Choroid plexus epithelial cell (primary cell): ENCODE results near the gene LDHD.

Experiments used
- DNase-seq: peaks from one replicate; pipeline ENCODE4 v3.0.0-alpha.2; 2010; ENCODE audit warnings: low read depth
- H3K4me3 ChIP-seq: 2 replicates; pipeline ENCODE4 v1.5.1; 2011; ENCODE audit warnings: low read depth, mild to moderate bottlenecking, control low read depth, low read length, moderate library complexity
- TF ChIP-seq, protein P1 (sequence below): conservative IDR thresholded peaks from 2 replicates; pipeline ENCODE4 v1.5.1; 2011; ENCODE audit warnings: low read depth, mild to moderate bottlenecking, control low read depth, inconsistent platforms, low read length, moderate library complexity

Gene LDHD

DNA sequence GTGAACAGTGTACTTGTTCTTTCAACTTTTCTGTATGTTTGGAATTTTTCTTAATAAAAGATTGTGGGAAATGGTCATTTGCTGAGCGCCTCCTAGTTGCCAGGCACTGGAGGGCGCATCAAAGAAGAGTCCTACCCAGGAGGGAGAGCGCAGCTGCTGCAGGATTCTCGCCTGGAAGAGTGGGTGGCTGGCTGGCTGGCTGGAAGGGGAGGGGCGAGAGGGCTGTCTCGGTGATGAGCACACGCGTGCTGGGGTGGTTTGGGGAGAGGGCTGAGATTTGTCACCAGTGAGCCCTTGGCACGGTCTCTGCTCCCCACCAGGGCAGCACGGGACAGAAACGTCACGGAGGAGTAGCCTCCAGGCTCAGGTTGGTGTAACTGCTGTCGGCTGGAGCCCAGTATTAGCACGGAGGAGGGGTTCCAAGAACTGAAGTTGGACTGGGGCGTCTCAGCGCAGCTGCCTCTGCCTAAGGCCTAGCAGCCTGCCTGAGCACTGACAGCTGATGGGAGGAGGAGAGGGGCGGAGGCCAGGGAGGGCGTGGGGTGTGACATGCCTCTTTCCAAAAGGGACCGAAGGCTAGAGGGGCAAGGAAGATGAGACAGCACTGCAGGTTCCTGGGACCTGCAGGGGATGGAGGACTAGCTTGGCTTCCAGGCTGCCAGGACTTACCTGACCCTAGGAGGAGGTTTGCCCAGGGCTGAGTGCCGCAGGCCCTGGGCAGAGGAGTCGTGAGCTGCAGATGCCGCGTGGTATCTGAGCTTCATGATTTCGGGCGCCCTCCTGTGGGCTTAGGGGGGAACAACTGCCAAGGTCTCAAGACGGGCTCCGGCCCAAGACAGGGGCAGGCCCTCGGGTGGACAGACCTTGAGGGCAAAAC is 5.7 kb downstream of the LDHD start:
- DNase-seq = peak; percentile 95
- peak overlapping the region; percentile 43 for H3K4me3 ChIP-seq
- TF ChIP-seq, protein P1, sequence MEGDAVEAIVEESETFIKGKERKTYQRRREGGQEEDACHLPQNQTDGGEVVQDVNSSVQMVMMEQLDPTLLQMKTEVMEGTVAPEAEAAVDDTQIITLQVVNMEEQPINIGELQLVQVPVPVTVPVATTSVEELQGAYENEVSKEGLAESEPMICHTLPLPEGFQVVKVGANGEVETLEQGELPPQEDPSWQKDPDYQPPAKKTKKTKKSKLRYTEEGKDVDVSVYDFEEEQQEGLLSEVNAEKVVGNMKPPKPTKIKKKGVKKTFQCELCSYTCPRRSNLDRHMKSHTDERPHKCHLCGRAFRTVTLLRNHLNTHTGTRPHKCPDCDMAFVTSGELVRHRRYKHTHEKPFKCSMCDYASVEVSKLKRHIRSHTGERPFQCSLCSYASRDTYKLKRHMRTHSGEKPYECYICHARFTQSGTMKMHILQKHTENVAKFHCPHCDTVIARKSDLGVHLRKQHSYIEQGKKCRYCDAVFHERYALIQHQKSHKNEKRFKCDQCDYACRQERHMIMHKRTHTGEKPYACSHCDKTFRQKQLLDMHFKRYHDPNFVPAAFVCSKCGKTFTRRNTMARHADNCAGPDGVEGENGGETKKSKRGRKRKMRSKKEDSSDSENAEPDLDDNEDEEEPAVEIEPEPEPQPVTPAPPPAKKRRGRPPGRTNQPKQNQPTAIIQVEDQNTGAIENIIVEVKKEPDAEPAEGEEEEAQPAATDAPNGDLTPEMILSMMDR = peak; percentile 90

- no peak overlapping the region for H3K4me3 ChIP-seq
- TF ChIP-seq, protein P1 = no peak
Measured at GRCh38 chr16:75109732-75110243, 6.8 kb downstream of the LDHD start.

DNA sequence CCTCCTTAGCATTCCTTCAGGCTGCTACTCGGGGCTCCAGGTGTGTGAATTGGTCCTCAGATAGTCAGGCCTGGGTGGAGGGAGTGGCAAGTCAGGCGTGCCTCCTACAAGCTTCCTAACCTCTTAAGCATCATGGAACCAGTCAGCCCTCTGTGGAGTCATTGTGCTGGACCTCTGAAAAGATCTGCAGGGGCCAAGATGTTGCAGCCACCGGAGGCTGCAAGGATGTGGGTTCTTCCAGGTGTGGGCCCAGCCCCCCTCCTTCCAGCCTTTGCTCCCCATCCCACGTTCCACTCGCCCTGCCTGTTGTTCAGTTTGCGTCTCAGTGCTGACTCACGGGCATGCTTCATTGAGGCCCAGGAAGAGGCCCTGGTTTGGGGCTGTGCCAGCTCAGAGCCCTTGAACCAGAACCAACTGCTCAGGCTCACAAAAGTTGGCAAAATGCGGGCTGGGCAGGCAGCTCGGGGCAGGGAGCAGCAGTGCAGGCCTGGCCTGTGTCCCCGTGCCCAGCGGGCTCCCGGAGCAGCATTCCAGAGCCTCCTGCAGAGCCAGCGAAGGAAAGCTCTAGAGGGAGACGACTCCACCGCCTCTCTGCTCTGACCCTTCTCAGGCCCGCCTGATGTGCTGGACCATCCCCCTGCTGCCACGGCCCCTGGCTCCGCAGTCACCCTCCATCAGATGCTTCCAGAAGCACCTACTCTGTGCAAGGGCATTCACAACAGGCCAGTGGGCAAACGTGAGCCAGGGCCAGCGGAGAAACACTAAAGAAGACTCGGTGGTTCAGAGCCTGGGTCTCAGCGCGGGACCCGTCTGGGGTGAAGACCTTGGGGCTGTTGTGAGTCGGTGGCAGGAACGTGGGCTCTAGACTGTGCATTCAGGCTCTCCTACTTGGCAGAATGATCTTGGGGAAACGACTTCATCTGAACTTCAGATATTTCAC is 7.5 kb downstream of the LDHD start:
- peak; percentile 90 for DNase-seq
- H3K4me3 ChIP-seq = no peak overlapping the region
- TF ChIP-seq, protein P1 = no peak

More at GRCh38 chr16:75109732-75110243, 6.8 kb downstream of the LDHD start:
- DNase-seq = no peak

DNA sequence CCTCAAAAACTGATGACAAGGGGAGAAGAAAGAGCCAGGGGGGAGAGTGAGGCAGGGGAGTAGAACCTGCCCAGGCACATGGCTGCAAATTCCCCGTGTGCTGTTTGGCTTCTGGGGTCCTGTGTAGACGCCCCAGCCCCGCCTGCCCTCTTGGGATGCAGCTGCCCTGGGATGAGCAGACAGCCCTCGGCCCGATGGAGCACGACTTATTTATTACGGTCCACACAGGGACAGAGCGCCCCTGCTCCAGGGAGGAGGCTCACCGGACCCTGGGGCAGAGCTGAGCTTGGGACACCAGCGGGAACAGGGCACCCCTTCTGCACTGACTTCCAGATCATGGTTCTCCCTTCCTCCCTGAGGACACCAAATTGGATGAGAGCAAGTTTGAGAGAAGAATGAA is 9.1 kb downstream of the LDHD start:
- no peak overlapping the region for H3K4me3 ChIP-seq
- DNase-seq = no peak
- TF ChIP-seq, protein P1 = no peak

DNA sequence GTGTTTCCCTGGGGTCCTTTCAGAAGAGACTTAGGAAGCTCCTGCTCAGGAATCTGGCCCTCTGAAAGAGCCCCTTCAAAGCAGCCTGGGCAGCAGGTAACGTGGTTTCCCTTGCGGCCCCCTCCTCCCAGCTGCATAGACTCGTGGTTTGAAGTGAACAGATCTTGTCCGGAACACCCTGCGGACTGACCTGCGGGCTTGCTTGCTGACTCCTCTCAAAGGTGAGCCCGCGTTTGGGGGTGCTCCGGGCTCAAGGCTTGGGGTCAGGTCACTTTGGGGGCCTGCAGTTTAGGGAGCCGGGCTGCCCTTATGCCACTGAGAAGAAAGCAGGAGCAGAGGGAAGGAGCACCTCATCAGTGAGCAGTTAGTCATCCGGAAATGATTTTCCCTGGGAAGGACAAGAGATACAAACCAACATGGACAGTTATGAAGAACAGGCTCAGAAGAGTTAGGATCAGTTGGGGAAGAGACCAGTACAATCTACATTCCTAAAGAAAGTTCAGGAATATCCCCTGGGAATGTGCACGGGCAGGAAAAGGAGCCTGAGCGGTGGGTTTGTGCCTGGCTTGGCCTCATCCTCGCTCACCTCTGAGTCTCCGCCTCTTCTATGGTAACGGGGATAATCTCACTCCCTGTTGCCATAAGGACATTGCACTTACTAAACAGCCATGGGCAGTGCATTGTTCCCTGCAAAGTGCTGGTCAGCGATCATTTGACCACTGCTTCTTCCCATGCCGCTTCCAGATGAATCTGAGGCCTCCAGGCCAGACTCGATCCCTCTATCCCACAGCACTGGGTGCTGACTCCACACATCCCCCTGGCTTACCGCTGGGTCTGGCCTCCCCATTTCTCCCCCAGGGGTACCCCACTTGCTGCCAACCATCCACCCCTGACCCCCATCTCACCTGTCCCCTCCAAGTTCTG is 10.0 kb downstream of the LDHD start:
- TF ChIP-seq, protein P1 = no peak
- DNase-seq = no peak
- no peak overlapping the region for H3K4me3 ChIP-seq
